HG02870 (cell line): ENCODE results near the gene MT1A.
"Not testable (repeated sequence)": the region's sequence is repeated elsewhere in the genome, so short reads cannot be mapped to it uniquely, and the experiment has no call there.

Experiments
- ATAC-seq: cut with Tn5 transposase; IDR thresholded peaks from one replicate; pipeline ENCODE4 v1.9.1; 2021; ENCODE audit warnings: mild to moderate bottlenecking, moderate library complexity; ENCODE audit not compliant: unreplicated experiment

Gene MT1A

DNA sequence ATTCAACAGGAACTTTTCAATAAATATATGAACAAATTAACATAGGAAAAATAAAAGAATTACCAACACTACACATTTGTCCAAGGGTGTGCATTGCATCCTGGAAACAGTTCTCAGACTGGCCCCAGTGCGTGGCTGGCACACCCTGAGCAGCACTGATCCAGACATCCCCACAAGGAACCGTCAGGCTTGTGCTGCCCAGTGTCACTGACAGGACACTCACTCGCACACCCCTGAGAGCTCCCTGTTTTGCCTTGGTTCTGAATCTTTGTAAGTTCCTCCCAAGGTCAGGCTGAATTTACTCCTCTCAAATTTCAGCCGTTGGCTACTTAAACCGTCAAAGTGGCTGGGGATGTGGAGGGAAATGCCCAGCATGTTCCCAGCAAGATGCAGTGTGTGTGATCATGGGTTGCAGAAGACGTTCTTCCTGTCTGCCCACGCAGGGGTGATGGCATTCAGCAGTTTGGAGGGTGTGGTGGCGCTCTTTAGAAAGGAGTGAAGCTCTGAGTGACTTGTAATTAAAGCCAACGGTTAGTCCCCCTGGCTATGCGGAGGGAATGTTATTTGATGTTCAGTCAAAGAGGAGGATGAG is 28.4 kb upstream of the MT1A start:
- no peak for ATAC-seq

DNA sequence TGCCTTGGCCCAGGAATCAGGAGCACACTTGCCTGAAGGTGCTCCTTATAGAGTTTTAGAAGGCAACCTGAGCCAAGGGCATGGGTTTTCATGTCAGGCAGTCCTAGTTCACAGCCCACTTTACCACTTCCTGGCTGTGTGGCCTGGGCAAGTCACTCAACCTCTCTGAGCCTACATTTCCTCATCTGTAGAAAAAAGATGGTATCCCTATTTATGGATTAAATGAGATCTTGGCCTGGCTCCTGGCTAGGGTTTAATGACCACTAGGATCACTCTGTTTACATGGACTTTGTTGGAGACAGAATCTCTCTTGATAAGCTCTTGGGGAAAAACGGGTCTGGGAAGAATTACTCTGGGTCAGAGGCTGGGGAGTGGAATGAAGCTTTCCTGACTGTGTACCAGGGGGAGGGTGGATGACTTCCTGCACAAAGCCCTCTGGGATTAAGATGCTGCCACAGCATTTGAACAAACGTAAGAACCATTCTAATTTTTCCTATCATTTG is 27.8 kb upstream of the MT1A start:
- ATAC-seq: no peak

DNA sequence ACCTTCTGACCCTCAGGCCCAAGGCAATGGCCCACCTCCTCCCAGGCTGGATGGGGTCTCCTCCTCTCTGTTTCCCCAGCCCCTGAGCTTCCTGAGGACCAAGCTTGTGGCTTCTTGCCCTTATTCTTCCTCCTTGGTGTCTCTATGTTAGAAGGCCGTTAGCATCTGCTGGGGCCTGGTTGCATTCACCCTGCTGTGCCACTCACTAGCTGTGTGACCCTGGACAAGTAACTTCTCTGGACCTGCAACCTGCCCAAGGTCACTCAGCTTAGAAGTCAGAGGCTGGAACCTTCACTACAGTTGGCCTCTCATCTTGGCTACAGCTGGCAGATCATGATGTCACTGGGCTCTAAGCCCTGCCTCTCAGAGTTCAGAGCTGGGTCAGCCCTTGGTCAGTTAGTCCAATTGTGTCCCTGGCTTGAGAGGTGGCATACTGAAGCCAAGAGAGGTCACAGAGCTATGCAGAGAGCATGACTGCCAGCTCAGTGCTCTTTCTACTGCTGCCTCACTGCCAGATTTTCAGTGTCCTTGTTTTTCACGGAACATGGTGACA is 27.1 kb upstream of the MT1A start:
- ATAC-seq: no peak

DNA sequence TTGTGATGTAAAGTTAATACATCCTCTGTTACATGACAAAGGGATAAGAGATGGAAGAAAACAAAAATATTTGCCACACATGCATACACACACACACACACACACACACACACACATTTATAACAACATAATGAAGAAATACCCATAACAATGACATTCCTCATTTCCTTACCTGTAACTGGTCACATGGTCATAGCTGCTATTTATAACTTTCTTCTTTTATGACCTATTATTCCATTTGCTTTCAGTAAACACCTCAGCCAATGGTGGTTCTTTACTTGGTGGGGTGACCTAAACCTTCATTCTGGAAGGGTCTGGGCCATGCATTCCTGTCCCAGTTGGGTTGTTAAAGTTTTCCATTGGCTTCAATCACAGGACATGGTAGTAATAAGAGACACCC is 24.8 kb upstream of the MT1A start:
- ATAC-seq: no peak

DNA sequence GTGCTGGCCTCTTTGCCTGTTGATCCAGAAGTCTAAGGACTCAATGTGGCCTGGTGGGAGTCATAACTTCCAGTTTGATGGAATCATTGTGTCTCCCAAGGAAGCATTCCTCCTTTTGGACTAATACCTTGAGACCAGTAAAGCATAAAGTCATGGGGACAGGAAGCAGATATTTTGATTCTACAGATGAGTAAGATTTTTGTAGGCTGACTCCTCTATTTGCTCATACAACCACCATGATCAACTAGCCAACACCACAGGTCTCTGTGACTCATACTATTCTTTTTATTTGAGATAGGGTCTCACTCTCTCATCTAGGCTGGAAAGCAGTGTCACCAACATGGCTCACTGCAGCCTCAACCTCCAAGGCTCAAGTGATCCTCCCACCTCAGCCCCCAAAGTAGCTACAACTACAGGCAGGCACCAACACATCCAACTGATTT is 23.9 kb upstream of the MT1A start:
- ATAC-seq: peak; percentile 75

DNA sequence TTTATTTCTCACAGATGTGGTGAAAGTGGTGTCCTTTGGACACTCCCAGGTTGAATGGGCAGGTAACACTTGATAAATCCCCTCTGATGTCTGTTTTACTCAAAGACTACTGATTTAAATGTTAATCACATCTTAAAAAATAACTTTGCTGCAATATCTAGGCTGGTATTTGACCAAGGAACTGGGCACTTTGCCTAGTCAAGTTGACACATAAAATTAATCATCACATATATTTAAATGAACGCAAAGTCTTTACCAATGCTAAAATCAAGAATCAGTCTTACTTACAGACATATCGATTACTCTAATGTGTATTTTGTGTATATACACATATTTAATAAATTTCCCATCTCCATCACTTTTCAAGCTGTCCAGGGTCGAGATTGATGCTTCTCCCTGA is 23.1 kb upstream of the MT1A start:
- no peak for ATAC-seq

DNA sequence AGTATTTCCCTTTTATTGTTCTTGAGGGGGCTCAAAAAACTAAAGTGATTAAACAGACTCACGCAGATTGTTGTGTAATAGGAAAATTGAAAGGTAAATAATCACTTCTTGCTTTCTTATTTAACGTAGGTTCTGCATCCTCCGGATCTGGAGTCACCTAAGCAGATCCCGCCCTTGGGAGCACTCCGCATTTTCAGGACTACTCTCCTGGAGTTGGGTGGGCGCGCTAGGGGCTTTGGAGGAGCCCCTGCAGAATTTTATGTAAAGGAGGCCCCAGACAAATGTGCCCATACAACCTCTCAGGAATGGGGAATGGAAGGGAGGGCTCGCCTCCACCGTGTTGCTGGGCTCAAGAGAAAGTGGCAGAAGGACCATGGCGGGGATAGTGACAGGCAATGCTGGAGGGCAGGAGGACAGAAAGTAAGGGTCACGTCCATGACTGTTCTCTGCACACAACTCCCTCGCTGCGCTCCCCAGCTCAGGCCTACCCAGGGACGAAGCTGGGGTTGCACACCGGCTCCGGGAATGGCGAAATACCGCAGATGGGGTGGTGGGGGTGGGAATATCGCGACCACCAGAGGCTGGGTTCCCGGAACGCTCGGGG is 21.8 kb upstream of the MT1A start:
- ATAC-seq: no peak

DNA sequence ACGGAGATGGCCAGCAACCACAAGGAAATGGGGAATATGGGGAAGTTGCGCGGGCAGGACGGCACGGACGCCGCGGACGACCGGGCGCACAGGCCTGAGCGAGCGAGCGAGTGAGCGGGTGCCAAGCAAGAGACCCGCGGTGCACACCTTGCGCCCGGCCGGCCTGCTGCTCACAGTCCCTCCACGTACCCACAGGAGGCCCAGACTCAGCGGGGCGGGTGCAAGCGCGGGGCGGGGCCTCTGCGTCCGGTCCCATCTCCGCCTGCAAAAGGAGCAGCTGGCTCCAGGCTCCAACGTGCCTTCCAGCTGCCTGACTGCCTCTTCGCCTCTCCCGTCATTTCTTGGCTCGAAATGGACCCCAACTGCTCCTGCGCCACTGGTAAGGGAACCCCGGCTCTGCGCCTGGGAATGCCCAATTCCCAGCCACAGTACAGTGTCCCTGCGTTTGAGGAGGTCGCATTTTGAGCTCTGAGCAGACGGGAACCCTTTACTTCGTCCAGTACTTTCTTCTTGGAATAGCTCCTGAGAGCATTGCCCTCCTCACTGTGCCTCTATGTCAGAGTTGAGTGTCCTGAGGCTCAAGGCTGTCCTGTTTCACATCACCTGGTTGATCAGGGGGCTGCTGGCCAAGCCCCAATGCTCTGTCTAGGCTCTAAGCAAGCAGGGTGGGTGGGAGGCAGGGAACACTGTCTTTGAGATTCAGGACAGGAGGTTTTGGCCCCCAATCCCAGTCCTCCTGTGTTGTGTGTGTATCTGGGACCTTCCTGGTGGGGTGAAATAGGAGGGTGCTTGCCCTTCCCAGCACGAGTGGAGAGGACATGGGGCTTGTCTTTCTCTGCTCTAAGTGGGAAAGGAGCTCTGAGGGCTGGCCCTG is 21.0 kb upstream of the MT1A start:
- ATAC-seq: no peak

DNA sequence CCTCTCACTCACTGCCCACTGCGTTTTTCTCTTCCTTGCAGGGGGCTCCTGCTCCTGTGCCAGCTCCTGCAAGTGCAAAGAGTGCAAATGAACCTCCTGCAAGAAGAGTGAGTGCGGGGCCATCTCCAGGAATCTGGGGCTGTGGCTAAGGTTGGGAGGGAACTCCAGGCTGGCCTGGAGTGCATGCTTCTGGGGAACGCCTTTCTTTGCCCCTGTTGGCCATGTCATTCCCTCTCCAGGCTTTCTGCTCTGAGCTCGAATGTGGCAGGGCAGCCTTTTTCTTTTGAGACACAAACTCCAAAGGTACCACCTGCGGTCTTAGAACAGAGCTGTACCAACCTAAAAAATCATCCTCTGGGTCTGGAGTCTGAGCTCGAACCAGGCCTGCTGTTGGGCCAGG is 20.3 kb upstream of the MT1A start:
- no peak for ATAC-seq

DNA sequence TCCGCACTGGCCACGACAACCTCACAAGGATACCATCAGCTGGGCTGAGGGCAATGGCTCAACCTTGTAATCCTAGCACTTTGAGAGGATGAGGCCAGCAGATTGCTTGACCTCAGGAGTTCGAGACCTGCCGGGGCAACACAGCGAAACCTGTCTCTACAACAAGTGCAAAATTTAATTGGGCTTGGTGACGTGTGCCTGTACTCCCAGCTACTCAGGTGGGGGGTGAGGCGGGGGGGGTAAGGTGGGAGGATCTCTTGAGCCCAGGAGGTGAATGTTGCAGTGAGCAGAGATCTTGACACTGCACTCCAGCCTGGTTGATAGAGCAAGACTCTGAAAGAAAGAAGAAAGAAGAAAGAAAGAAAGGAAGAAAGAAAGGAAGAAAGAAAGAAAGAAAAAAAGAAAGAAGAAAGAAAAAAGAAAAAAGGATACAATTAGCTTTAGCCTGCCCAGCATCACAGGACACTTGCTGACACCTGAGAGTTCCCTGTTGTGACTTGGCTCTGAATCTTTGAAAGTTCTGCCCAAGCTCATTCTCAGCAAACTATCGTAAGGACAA is 18.0 kb upstream of the MT1A start:
- ATAC-seq: no peak

DNA sequence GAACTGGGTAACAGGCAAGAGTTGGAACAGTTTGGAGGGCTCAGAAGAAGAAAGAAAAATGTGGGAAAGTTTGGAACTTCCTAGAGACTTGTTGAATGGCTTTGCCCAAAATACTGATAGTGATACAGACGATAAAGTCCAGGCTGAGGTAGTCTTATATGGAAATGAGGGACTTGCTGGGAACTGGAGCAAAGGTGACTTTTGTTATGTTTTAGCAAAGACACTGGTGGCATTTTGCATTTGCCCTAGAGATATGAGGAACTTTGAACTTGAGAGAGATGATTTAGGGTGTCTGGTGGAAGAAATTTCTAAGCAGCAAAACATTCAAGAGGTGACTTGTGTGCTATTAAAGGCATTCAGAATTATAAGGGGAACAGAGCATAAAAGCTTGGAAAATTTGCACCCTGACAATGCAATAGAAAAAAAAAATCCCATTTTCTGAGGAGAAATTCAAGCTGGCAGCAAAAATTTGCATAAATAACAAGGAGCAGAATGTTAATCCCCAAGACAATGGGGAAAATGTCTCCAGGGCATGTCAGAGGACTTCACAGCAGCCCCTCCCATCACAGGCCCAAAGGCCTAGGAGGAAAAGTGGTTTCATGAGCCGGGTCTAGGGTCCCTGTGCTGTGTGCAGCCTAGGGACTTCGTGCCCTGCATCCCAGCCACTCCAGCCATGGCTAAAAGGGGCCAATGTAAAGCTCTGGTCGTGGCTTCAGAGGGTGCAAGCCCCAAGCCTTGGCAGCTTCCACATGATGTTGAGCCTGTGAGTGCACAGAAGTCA is 16.6 kb upstream of the MT1A start:
- not testable (repeated sequence) for ATAC-seq

DNA sequence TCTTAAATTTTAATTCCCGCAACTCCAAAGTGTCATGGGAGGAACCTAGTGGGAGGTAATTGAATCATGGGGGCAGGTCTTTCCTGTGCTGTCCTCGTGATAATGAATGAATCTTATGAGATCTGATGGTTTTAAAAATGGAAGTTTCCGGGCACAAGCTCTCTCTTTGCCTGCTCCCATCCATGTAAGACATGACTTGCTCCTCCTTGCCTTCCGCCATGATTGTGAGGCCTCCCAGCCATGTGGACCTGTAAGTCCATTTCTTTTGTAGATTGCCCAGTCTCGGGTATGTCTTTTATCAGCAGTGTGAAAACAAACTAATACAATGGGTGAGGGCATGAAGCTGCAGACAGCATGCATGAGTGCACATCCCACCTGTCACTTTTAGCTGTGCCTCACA is 15.3 kb upstream of the MT1A start:
- ATAC-seq: not testable (repeated sequence)

DNA sequence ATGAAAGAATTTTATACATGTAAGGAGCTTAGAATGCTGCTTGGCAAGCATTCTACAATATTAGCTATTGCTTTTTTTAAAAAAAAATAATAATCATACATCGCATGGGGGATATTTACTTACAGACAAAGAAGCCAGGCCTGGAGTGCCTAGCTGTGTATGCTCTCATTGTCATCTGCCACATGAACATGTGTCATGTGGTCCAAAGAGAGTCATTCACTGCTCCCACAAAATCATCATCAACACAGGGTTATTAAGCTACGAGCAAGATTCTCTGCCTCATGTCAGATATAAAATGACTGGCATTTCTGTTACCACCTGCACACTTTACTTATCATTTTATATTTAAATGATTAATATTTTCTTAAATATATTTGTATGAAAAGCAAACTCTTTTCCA is 14.8 kb upstream of the MT1A start:
- no peak for ATAC-seq

DNA sequence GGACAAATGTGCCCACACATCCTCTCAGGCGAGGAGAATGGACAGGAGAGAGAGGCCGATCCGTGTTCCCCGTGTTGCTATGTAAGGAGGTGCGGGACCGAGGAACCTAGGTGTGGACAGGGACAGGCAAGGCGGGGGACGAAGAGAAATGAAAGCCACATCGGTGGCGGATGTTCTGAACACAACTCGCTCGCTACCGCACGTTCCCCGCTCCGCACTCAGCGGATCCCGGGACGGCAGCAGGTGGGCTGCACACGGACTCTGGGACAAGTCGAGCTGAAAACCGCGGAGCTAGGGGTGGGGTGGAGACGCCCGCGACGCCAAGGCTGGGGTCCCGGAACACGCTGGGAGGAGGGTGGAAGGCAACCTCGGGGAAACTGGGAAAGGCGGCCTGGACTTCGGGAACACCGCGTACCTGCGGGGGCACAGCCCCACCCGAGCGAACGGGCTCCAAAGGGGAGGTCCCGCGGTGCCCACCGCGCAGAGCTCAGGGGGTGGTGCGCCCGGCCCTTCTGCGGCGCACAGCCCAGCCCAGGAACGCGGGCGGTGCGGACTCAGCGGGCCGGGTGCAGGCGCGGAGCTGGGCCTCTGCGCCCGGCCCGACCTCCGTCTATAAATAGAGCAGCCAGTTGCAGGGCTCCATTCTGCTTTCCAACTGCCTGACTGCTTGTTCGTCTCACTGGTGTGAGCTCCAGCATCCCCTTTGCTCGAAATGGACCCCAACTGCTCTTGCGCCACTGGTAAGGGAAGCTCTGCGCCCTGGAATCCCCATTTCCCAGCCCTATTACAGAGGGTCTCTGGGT is 13.1 kb upstream of the MT1A start, which contains the start of gene MT1E:
Gene MT1E (plus strand): TSS at position 642 of the 803 bp plus-strand sequence. CDS start 71 bp downstream, at position 713.
- ATAC-seq: no peak

DNA sequence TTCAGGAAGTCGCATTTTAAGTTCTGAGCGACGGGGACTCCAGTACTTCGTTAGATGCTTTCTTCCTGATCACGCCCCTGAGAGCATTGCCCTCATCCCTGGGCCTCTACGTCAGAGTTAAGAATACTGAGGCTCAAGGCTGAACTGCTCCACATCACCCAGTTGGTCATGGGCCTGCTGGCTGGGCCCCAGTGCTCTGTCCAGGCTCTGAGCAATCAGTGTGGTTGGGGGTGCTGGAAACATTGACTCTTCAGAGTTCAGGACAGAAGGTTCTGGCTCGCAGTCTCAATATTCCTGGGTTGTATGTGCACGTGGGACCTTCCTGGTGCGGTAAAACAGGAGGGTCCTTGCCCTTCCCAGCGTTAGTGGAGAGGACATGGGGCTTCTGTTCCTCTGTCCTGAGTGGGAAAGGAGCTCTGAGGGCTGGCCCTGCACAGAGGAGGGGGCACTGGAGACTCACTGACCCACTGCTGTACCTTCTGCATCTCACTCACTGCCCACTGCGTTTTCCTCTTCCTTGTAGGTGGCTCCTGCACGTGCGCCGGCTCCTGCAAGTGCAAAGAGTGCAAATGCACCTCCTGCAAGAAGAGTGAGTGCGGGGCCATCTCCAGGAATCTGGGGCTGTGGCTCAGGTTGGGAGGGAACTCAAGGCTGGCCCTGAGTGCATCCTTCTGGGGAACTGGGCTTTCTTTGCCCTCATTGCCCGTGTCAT is 12.4 kb upstream of the MT1A start:
- no peak for ATAC-seq

DNA sequence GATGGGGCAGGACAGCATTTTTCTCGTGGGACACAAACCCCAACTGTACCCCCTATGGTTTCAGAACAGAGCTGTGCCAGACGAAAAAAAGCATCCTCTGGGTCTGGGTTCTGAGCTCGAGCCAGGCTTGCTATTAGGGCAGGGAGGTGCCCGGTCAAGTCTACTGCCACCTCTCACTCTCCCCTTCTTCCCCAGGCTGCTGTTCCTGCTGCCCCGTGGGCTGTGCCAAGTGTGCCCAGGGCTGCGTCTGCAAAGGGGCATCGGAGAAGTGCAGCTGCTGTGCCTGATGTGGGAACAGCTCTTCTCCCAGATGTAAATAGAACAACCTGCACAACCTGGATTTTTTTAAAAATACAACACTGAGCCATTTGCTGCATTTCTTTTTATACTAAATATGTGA is 11.8 kb upstream of the MT1A start:
- no peak for ATAC-seq

DNA sequence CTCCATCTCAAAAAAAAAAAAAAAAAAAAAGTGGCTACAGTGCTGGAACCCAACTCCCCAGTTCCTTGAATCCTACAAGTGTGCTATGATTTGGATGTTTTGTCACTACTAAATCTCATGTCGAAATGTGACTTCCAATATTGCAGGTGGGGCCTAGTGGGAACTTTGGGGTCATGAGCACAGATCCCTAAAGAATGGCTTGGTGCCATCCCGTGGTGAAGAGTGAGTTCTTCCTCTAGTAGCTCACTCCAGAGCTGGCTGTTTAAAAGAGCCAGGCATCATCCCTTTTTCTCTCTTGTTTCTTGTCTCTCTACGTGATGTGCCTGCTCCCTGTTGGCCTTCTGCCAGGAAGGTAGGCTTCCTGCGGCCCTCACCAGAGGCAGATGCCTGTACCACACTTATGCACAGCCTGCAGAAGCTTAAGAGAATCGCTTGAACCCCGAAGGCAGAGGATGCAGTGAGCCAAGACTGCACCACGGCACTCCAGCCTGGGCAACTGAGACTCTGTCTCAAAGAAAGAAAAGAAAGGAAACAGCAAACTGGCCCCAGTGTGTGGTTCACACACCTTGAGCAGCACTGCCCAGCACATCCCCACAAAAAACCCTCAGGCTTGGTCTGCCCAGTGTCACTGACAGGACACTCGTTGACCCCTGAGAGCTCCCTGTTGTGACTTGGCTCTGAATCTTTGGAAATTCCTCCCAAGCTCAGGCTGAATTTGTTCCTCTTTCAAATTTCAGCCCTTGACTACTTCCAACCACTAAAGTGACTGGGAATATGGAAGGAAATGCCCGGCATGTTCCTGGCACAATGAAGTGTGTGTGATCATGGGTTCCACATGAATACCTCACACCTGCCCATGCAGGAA is 9.7 kb upstream of the MT1A start:
- ATAC-seq: no peak

DNA sequence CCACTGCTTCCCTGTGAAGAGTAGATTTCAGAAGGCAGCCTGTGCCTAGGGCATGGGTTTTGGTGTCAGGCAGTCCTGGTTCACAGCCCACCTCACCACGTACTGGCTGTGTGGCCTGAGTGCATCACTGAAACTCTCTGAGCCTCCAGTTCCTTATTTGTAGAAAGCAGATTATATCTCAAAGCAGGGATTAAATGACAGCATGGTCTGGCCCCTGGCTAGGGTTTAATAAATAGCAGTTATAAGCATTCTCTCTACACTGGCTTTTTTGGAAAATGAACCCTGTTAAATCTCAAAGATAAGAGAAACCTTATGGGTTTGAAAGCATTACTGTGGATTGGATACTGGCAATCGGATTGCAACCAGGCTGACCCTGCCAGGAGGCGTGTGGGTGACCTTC is 8.9 kb upstream of the MT1A start:
- no peak for ATAC-seq
